ENCODE results near the gene TMEM183A. TPM values are rescaled to one million over a fixed set of nuclear protein-coding genes. Genes with fewer than 3 reads are reported as not detected.

Gene TMEM183A
- total and polyA plus RNA-seq, 2 experiments from 2014 or later, result 55.1 to 128 TPM

GRCh38 chr1:202981939-202982338, 25.2 kb upstream of the TMEM183A start:
- no peak overlapping the region for H3K4me2 ChIP-seq
- DNase-seq (ENCODE audit: low spot score), result no peak
- H3K9me2 ChIP-seq (ENCODE audit: insufficient read depth), result no peaks in the 10 kb centered on the region
- H3K4me3 ChIP-seq, result no peak overlapping the region
- no peak for ATAC-seq
- no peaks in the 10 kb centered on the region for H3F3A ChIP-seq (replicated peaks; ENCODE audit: low read depth)
- no peaks in the 10 kb centered on the region for H4K20me1 ChIP-seq (replicated peaks; ENCODE audit: insufficient read depth)
- H3K36me3 ChIP-seq (ENCODE audit: insufficient read depth), result no peaks in the 10 kb centered on the region
- no peaks in the 10 kb centered on the region for H3K27me3 ChIP-seq (ENCODE audit: insufficient read depth)
- H3K4me1 Mint-ChIP-seq, result peaks cover 17% of the 10 kb centered on the region
- H3K79me2 ChIP-seq (replicated peaks; ENCODE audit: insufficient read depth), result no peaks in the 10 kb centered on the region
- H3K27ac ChIP-seq (ENCODE audit: low read depth), result no peak overlapping the region
- peaks cover 2% of the 10 kb centered on the region for H3K27me3 Mint-ChIP-seq (ENCODE audit: insufficient read depth, low read depth, poor library complexity)
- no peak for TF ChIP-seq EZH2phosphoT487 (IDR thresholded peaks at IDR 0.05; ENCODE audit: unreplicated experiment)
- TF ChIP-seq ZNF462 (CRISPR knock-in tag; IDR thresholded peaks at IDR 0.05), result no peak
- no peak for TF ChIP-seq NANOG (IDR thresholded peaks at IDR 0.05; ENCODE audit: borderline replicate concordance)
- TF ChIP-seq STAT1 (IDR thresholded peaks at IDR 0.05; ENCODE audit: unreplicated experiment), result no peak
- H3K4me1 ChIP-seq (ENCODE audit: insufficient read depth), result peaks cover 7% of the 10 kb centered on the region
- H3K4me3 Mint-ChIP-seq, result no peak overlapping the region
- H3K27ac Mint-ChIP-seq, result no peak overlapping the region
- no peak overlapping the region for H2AFZ ChIP-seq
- no peaks in the 10 kb centered on the region for H3K9me3 Mint-ChIP-seq
- H3K36me3 Mint-ChIP-seq (ENCODE audit: low read depth), result no peaks in the 10 kb centered on the region

DNA sequence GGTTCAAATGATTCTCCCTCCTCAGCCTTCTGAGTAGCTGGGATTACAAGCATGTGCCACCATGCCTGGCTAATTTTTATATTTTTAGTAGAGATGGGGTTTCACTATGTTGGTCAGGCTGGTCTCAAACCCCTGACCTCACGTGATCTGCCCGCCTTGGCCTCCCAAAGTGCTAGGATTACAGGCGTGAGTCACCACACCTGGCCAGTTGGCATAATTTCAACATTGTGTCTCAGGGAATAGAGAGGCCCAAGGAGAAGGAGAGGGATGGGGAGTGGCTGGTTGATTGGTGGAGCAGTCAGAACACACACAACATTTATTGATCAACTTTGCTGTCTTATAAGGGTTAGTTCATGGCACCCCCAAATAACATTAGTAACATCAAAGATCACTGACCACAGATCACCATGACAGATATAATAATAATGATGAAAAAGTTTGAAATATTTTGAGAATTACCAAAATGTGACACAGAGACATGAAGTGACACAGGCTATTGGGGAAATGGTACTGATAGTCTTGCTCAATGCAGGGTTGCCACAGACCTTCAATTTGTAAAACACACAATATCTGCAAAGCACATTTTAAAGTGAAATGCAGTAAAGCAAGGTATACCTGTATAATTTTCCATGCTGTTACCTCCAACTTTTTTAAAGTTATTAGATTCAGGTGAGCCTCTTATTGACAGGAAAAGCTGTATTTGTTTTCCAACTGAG, 24.3 kb upstream of the TMEM183A start:
- H3K4me3 Mint-ChIP-seq, result no peak overlapping the region
- Histone ChIP-seq H3K4me1 (ENCODE audit: insufficient read depth) (no peaks in the 10 kb centered on the region; the same call in 1 of the 2 replicates), H3K79me2 (replicated peaks; ENCODE audit: insufficient read depth) (no peaks in the 10 kb centered on the region), H2AFZ (no peak overlapping the region), H4K20me1 (replicated peaks; ENCODE audit: insufficient read depth) (no peaks in the 10 kb centered on the region), H3K9me2 (ENCODE audit: insufficient read depth) (0 out of 2 replicates have a peak, but pooled peaks cover 4% of the 10 kb centered on the region), H3K27me3 (ENCODE audit: insufficient read depth) (no peaks in the 10 kb centered on the region), H3K4me2 (no peak overlapping the region), H3K27ac (ENCODE audit: low read depth) (no peak overlapping the region), H3F3A (replicated peaks; ENCODE audit: low read depth) (no peaks in the 10 kb centered on the region), H3K4me3 (no peak overlapping the region), H3K36me3 (ENCODE audit: insufficient read depth) (no peaks in the 10 kb centered on the region)
- H3K36me3 Mint-ChIP-seq (ENCODE audit: low read depth), result no peaks in the 10 kb centered on the region
- H3K9me3 Mint-ChIP-seq, result no peaks in the 10 kb centered on the region
- no peak for DNase-seq (ENCODE audit: low spot score)
- H3K4me1 Mint-ChIP-seq, result peaks cover 8% of the 10 kb centered on the region; the same call in 2 of the 3 replicates
- H3K27ac Mint-ChIP-seq, result no peak overlapping the region
- no peak for ATAC-seq
- peaks cover 2% of the 10 kb centered on the region for H3K27me3 Mint-ChIP-seq (ENCODE audit: insufficient read depth, low read depth, poor library complexity)
- TF ChIP-seq ZNF114 (CRISPR knock-in tag; IDR thresholded peaks at IDR 0.05) (no peak), REST (IDR thresholded peaks at IDR 0.05; ENCODE audit: unreplicated experiment) (no peak), ETS1 (IDR thresholded peaks at IDR 0.05) (no peak), EZH2phosphoT487 (IDR thresholded peaks at IDR 0.05; ENCODE audit: unreplicated experiment) (no peak), POLR2AphosphoS5 (IDR thresholded peaks at IDR 0.05; ENCODE audit: low read depth) (no peak), ZNF331 (CRISPR knock-in tag; IDR thresholded peaks at IDR 0.05; ENCODE audit: low read depth) (no peak)
